HG03066 (cell line): ENCODE results near the gene NSFL1C.

ENCODE experiments used
- ATAC-seq: cut with Tn5 transposase; IDR thresholded peaks from one replicate; pipeline ENCODE4 v1.9.1; 2021; ENCODE audit warnings: low read depth; ENCODE audit not compliant: unreplicated experiment

NSFL1C gene

DNA sequence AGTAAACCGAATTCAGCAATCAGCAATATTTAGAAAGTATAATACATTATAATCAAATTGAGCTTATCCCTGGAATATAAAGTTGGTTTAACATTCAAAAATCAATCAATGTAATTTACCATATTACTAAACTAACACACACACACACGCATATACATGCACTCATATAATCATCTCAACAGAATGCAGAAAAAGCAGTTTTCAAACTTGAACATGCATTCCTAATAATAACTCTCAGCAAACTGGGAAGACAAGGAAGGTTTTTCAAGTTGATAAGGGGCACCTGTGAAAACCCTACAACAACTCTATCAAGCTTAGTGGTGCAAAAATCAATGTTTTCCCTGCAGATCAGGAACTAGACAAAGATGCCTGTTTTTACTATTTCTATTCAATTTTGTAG is 19.9 kb upstream of the NSFL1C start:
- ATAC-seq: no peak

DNA sequence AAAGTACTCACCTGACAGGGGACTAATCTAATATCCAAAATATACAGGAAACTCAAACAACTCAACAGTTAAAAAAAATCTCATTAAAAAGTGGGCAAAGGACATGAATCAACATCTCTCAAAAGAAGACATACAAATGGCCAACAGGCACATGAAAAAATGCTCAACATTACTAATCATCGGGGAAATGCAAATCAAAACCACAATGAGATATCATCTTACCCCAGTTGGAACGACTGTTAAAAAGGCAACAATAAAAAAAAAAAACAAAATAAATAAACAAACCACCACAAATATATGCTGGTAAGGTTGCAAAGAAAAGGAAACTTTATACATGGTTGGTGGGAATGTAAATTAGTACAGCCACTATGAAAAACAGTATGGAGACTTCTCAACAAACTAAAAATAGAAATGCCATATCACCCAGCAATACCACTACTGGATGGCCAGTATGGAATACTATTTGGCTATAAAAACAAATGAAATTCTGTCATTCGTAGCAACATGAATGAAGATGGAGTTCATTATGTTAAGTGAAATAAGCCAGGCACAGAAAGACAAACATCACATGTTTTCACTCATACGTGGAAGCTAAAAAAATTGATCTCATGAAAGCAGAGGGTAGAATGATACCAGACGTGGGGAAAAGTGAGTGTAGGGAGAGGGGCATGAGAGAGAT is 17.9 kb upstream of the NSFL1C start:
- ATAC-seq: no peak

DNA sequence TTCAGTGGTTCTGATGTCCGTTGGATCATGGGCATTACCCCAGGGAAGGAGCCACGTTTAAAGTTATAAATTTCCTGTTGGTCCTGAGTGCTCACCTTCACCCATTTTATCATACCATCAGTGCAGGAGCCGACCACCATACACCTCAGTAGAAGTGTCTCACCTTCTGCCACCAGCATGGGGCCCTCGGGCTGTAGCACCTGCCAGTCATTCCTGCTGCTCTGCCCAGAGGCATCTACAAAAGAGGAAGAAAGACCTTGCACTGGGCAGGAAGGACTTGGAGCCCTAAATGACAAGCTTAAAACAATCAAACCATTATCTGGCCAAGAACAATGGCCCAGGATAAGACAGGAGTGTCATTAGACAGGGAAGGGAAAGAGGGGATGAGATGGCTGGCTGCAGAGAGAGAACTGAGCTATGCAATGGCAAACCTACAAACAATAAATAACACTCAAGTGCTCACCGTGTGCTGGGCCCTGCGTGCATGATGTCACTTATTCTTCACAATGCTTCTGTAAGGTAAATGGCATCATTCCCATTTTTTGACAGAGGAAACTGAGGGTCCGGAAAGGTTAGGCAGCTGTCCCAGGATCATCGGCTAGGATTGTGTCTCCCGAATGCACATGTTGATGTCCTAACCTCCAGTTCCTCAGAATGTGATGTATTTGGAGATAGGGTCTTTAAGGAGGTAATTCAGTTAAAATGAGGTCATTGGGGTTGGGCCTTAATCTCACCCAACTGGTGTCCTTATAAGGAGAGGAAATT is 13.4 kb upstream of the NSFL1C start:
- ATAC-seq: no peak

DNA sequence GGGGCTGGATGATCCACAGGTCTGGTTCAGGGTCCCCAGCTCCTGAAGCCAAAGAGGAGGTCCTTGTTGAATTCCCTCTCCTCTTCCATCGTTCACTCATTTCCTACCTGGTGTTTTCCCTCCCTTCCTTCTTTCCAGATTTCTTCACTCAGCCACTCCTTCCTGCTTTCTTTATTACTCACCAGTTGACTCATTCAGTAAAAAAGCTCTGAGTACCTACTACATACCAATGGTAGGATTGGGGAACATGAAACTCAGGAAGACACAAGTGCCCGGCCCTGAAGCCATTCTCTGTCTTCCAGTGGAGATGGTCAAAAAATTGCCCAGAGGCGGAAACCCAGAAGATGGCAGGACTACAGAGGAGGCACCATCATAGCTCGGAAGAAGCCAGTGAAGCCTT is 11.9 kb upstream of the NSFL1C start:
- ATAC-seq: no peak

DNA sequence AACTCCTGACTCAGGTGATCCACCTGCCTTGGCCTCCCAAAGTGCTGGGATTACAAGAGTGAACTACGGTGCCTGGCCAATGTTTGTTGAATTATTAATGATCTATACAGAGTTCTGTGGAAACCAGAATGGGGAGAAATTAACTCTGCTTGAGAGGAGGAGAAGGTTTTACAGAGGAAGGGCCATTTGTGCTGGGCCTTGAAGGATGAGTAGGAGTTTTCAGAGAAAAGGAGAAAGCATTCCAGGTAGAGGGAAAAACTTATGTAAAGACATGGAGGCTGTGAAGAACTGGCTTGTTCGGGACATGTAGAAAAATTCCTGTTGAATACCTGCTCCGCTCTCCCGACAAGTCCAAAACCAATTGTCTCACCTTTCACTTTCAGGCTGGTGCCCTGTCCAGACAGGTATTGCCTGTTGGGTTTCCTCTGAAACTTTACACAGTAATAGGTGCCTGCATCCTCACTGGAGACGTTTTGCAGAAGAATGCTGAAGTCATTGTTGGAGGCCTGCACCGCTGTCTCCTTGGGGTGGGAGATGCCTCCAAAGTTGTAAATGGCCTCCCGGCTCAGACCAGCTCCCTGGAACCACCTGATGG is 11.3 kb upstream of the NSFL1C start:
- ATAC-seq: no peak

DNA sequence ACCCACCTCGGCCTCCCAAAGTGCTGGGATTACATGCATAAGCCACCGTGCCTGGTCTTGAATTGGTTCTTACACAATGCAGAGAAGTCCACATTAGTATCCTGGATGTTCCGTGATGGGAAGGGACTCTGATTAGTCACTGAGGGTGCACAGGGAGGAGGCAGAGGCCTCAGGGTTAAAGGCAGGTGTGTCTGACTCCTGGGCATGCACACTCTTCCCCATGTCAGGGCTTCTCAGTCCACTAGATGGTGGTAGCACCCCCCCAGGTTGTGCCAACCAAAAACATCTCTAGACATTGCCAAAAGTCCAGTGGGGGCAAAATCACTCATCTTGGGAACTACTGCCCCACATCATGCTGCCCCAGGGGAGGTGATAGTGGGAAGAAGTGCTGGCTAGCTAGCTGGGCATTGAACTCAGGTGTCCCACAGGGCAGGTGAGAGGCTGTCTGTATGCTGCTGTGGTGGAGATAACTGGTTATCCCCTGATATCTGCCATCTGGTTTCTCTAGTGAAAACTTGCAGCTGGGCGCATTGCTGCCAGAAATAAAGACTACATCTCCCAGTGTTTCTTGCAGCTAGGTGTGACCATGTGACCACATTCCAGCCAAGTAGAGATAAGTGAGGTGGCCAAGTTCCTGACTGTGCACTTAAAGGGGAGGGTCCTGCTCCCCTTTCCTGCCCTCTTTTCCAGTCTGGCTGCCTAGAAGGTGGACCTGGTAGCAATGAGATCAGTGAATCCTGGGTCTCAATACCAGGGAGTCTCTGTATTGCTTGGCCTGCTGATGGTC is 8.4 kb upstream of the NSFL1C start:
- no peak for ATAC-seq

DNA sequence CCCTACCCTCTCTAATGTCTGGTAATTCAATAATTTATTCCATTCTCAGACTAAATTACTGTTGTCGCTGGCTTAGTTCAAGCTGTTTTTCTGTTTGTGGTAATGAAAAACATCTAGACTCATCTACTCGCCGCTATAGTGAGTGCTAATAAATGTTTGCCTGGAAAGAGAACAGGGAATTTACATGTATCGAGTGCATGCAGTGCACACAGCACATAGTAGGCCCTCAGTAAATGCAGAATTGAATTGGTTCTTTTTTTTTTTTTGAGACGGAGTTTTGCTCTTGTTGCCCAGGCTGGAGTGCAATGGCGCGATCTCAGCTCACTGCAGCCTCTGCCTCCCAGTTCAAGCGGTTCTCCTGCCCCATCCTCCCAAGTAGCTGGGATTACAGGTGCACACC is 7.7 kb upstream of the NSFL1C start:
- ATAC-seq: no peak

DNA sequence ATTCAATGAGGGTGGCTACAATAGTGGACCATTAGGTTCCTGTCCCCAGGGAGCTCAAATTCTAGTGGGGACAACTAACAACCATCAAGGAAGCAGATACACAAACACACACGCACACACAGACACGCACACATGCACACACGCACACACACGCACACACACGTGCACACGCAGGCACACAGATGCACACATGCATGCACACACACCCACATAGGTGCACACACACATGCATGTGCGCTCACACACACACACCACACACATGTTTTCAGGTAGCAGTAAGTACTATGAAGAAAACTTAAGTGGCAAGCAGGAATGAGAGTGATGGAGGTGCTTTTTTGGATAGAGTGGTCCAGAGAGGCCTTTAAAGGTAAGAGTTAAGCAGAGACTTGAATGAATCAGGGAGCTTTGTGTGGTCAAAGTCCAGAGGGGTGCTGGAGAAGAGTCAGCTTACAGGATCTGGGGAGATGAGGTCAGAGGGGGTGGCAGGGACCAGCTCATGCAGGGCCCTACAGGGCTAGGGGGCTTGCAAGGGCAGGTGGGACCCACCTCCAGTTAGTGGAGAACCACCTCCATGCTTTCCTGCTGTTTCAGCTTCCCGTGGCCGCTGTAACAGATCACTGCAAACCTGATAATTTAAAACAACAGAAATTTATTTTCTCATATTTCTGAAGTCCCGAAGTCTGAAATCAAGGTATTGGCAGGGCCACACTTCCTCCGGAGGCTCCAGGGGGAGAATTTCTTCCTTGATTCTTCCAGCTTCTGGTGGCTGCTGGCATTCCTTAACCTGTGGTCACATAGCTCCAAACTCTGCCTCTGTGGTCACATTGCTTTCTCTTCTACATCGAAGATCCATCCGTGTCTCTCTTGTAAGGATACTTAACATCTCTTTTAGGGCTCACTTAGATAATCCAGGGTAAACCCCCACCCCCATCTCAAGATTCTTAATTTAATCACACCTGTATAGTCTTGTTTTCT is 6.9 kb upstream of the NSFL1C start:
- no peak for ATAC-seq

DNA sequence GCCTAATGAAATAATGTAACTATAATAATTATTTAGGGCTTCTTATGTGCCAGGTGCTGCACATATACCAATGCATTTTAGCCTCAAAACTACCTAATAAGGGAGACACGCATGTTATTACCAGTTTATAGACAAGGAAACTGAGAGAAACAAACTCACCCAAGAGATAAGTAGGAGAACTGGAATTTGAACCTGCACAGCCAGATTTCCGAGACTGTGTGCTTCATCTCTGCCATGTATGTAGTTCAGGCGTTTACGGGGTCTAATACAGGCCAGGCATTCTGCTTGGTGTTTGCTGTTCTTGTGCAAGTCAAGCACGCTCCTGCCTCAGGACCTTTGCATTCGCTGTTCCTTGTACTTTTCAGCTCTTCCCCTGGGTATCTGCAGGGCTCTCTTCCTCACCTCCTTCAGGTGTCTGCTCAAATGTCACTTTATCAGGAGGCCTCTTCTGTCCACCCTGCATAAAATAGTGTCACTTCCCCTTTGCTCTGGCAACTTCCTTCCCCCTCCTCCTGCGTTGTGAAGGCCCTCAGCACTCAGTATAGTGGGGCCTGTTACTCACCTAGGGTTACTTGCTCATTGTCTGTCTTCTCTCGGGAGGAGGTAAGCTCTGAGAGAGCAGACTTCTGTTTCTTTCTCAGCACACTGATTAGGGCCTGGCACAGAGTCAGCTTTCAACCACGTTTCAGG is 6.1 kb upstream of the NSFL1C start:
- no peak for ATAC-seq

DNA sequence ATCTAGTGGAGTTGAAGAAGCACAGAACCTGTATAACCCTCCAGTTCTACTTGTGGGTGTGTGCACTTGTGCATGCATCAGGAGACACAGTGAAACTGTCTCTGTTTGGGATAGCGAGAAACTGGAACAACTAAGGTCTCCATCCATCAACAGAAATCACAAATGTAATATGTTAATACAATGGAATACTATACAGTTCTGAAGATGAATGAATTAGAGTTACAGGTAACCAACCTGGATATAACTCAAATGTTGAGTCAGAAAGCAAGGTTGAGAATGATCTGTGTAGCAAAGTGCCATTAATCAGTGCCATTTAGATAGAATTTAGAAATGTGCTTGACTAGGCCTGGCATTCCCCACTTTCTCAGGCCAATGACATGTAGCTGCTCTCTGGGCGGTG is 4.6 kb upstream of the NSFL1C start:
- no peak for ATAC-seq

DNA sequence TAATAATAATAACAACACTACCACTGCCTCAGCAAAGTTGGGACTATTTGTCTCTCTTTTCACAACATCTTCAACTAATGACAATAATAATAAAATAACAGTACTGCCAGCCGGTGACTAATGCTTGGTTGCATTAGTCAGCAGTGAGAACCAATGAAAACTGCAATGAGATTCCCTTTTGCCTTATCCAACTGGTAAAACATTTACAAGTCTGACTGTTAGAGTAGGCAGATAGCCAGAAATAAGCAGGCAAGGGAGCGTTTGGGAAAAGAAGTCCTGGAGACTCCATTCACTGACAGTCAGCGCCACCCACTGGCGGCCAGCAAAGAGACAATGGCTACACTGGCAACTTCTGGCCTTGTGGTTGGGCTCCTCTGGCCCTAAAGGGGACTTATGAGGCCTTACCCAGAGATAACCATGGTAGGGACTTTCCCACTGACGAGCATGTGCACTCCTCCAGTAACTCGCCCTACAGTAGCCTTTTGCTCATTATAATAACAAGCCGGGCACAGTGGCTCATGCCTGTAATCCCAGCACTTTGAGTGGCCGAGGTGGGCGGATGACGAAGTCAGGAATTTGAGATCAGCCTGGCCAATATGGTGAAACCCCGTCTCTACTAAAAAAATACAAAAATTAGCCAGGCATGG is 3.4 kb upstream of the NSFL1C start:
- no peak for ATAC-seq

DNA sequence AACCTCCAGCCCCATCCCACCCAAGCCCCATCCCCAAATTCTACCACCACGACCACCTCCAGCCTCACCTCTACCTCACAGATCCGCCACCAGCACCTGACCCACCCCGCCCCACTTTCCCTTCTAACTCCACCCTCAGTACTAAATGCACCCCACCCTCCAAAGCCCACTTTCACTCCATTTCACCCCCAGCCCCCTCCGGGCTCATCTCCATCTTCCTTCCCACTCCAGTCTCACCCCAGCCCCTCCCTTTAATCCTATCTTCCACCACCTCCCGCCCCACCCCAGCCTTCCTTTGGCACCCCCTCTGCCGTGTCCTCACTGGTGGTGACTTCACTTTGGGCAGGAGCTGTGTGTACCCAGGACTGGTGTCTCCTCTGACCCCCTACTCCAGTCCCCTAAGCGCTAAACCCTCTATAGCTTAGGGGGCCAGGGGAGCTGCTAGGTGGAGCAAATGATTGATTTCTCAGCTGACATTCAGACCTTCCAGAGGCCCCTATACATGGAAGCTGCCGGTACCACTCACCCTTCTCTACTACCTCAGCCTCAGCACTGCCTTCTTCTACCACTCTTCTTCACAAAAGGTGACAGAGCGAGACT is 2.8 kb upstream of the NSFL1C start:
- ATAC-seq: no peak

DNA sequence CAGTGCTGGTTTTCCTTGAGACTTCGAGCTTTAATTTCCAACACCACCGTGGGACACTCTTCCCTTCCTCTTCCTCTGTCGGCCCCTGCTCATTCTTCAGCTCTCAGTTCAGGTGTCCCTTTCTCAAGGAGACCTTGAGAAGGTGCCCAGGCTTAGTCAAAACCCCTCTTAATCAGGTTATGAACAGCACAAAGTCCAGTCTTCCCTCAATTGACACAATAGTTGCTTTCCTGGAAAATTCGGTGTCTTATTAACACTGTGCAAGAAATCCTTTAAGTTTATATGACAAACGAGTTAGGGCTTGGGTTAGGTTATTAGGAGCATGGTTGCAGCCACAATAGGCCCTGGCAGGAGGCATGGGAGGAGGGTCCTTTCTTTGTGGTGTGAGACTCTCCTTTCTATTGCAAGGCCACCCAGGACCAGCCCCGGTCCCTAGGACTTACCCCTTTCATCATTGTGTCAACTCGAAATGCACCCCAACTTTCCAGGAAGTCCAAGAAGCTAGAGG is 1.5 kb upstream of the NSFL1C start:
- ATAC-seq: no peak

DNA sequence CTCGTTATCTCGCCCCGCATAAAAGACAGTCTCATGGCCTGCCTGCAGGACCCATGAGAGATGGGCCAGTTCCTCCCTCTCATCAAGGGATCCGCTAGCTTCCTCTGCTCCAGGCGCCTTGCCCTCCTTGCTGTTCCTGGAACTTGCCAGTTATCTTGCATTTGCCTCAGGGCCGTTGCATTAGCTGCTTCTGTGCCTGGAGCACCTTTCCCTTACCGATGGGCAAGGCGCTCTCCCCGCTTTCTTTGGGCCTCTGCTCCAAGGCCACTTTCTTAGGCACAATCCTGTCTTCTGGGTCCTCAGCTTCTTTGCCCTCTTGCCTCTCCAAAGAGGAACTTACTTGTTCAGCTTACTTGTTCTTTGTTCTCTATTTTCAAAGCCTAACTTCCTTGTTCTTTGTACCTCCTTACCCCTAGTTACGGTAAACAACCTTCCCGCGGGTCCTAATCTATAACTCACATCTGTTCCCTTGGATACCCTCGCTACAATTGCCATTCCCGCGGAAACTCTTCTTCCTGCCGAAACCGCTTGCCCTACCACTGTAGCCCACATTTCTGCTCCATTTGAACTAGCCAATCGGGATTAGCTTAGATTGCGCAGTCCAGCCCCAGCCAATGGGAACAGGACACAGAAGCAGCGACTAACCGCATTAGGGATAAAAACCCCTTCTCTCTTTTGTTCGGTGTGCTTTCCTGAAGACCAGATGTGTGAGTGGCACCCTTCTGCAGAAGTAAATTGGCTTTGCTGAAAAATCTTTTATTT is 887 bp upstream of the NSFL1C start:
- no peak for ATAC-seq

DNA sequence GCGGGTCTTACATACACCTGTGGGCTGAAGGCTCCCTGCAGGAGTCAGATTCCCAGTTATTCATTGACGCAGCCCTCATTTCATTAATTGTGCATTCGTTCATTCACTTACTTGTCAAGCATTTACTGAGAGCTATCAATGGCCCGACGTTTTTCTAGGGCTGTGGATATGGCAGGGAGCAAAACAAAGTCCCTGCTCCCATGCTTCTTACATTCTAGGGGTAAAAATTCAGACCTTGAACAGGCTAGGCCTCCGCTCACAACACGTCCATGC is 369 bp upstream of the NSFL1C start:
- ATAC-seq: no peak

DNA sequence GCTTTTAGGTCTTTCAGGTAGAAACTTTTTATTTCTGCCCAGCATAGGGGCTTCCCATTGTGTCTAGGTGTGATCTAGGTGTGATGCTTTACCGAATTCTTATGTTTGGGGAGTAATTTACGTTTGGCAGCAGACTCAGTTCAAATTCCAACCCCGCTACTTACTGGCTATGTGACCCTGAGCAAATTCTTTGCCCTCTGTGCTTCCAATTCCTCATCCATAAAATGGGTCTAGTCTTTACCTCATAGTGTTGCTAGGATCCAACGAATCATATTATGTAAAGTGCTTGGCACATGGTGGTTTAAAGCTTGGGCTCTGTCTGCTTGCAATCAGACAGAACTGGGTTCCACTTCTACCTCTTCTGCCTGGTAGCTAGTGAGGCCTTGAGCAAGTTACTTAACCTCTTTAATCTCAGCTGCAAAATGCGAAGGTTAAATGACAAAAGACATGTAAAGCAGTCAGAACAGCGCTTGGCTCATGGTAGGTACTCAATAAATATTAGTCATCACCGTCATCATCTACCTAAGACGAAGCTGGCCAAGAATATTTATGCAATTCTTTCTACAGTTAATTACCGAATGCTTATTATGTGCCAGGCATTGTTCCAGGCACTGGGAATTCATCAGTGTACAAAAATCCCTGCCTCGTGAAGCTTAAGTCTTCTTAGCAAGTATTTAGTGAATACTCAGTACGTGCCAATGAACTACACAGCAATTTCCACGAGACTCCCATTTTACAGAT is 1.0 kb downstream of the NSFL1C start:
- ATAC-seq: no peak

DNA sequence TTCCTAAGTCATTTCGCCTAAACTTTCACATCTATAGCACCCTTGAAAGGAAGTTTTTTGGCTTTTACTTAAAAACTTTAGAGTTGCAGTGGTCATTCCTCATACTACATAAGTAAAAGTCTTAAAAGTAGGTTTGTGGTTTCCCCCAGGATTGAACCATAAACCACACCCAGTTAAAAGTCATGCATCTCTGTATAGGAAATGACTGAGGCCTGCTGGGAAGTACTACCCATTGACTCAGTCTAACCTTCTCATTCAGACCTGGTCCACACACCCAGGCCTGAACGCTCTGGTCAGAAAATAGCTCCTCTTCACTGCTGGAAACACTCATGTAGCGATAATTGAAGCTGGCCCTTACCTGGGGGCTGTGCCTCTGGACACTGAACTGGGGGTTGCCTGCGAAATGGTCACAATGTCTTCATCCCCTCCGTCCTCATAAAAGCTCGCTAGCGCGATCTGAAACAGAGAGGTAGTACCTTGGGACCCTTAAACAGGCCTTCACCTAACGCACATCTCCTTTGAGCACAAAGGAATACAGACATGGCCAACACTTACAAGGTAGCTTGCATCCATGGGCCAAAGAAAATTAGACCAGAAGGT is 2.6 kb downstream of the NSFL1C start:
- ATAC-seq: no peak
